PC-9 (cell line): ENCODE measurements around the gene IRAG1. TPM values are rescaled to one million over a fixed set of nuclear protein-coding genes. Genes with fewer than 3 reads are reported as not detected.

Experiments used
- BruUV-seq: library from RNA; stranded (reverse); fragments of 400-500 nt; replicated peaks from 2 replicates; lab custom pipeline; 2021; lab: Mats Ljungman, UMichigan
- CTCF ChIA-PET: fragments of 300-600 bp; sonication (Branson Sonifier 250); formaldehyde crosslinking; loops from one replicate; lab custom pipeline; 2022; ENCODE audit warnings: antibody characterized with exemption; lab: Charles Lee
- POLR2A ChIA-PET: fragments of 300-600 bp; sonication (Branson Sonifier 250); formaldehyde crosslinking; loops from one replicate; lab custom pipeline; 2022; ENCODE audit warnings: antibody characterized with exemption; ENCODE audit not compliant: unreplicated experiment; lab: Charles Lee
- DNase-seq, 2 experiments: peaks; one replicate each; pipeline versions ENCODE4 v3.0.0 to v3.0.0-alpha.2; 2015 to 2022; ENCODE audit warnings: mixed read lengths in 1 of 2
- H2AFZ ChIP-seq: fragments of 200-600 bp; sonication (generic); 2 replicates; pipeline ENCODE4 v1.8.1; 2017; ENCODE audit warnings: antibody characterized with exemption
- H3F3A ChIP-seq: fragments of 200-600 bp; sonication (generic); 2 replicates; pipeline ENCODE4 v1.8.1; 2017; ENCODE audit warnings: antibody characterized with exemption, mild to moderate bottlenecking, low read depth; ENCODE audit not compliant: insufficient read depth
- H3K27ac ChIP-seq: fragments of 200-600 bp; sonication (generic); 2 replicates; pipeline ENCODE4 v1.6.1; 2016; ENCODE audit warnings: mixed run types
- H3K27me3 ChIP-seq: fragments of 200-600 bp; sonication (generic); 2 replicates; pipeline ENCODE4 v1.6.1; 2016; ENCODE audit warnings: low read depth, mixed run types; ENCODE audit not compliant: insufficient read depth
- H3K36me3 ChIP-seq: fragments of 200-600 bp; sonication (generic); 2 replicates; pipeline ENCODE4 v1.6.1; 2016; ENCODE audit warnings: low read depth, mixed run types
- H3K4me1 ChIP-seq: fragments of 200-600 bp; sonication (generic); replicated peaks from 2 replicates; pipeline ENCODE4 v1.6.1; 2016; ENCODE audit warnings: mixed run types; ENCODE audit not compliant: insufficient read depth
- H3K4me2 ChIP-seq: fragments of 200-600 bp; sonication (generic); 2 replicates; pipeline ENCODE4 v1.6.1; 2017; ENCODE audit warnings: mixed run types
- H3K4me3 ChIP-seq: fragments of 200-600 bp; sonication (generic); 2 replicates; pipeline ENCODE4 v1.6.1; 2016; ENCODE audit warnings: mixed run types
- H3K79me2 ChIP-seq: fragments of 200-600 bp; sonication (generic); 2 replicates; pipeline ENCODE4 v1.6.1; 2017; ENCODE audit warnings: low read depth, mixed run types
- H3K9me2 ChIP-seq: fragments of 200-600 bp; sonication (generic); 2 replicates; pipeline ENCODE4 v1.8.1; 2017; ENCODE audit warnings: mild to moderate bottlenecking; ENCODE audit not compliant: insufficient read depth
- H3K9me3 ChIP-seq: fragments of 200-600 bp; sonication (generic); 2 replicates; pipeline ENCODE4 v1.8.1; 2016; ENCODE audit warnings: low read depth; ENCODE audit not compliant: insufficient read depth
- H4K20me1 ChIP-seq: fragments of 200-600 bp; sonication (generic); 2 replicates; pipeline ENCODE4 v1.8.1; 2017; ENCODE audit not compliant: insufficient read depth
- CTCF ChIP-seq: fragments of 200-600 bp; sonication (generic); conservative IDR thresholded peaks from 2 replicates; pipeline ENCODE4 v1.6.1; 2017; ENCODE audit warnings: mixed run types, antibody characterized with exemption, mild to moderate bottlenecking, moderate library complexity
- EZH2 ChIP-seq: fragments of 200-600 bp; sonication (generic); IDR thresholded peaks from 2 replicates; pipeline ENCODE4 v1.8.0; 2017; ENCODE audit warnings: antibody characterized with exemption, low read depth
- intact Hi-C: fragments of 100-400 bp; cut with micrococcal nuclease; formaldehyde crosslinking; loops from one replicate; pipeline ENCODE4 v1.10.0; 2022; ENCODE audit not compliant: unreplicated experiment
- total RNA-seq: library from RNA; stranded (reverse); gene quantifications from 2 replicates; pipeline ENCODE4 v1.2.3, GENCODE V29; 2021

Gene IRAG1
- total RNA-seq, 1 experiment from 2014 or later: 1.3 TPM

GRCh38 chr11:10666556-10667520, 26.7 kb downstream of the IRAG1 start:
- Histone ChIP-seq H3K27me3 (no peaks in the 10 kb centered on the region), H3K36me3 (no peaks in the 10 kb centered on the region), H4K20me1 (no peaks in the 10 kb centered on the region), H3K27ac (peak overlapping the region; percentile 74), H3F3A (peaks cover 7% of the 10 kb centered on the region; the same call in 1 of the 2 replicates), H3K4me3 (no peak overlapping the region), H3K4me2 (peak overlapping the region; percentile 54; the same call in 1 of the 2 replicates), H3K9me2 (no peaks in the 10 kb centered on the region), H3K4me1 (peaks cover 32% of the 10 kb centered on the region), H2AFZ (peak overlapping the region; percentile 64; the same call in 1 of the 2 replicates), H3K9me3 (no peaks in the 10 kb centered on the region), H3K79me2 (no peaks in the 10 kb centered on the region)
- CTCF ChIA-PET: interaction anchor here (0.7 kb wide), 1 partner anchor 38 kb away, joined by 4 read pairs; no protein-coding TSS in a partner anchor
- intact Hi-C loops: loop anchor here (10.0 kb wide), 1 partner anchor 1418 kb away; no protein-coding TSS in a partner anchor
- TSS peak; percentile 24 for BruUV-seq
- peak; percentile 19 to 60 for DNase-seq
- POLR2A ChIA-PET: interaction anchor here (0.5 kb wide), 1 partner anchor 279 kb away, joined by 4 read pairs; no protein-coding TSS in a partner anchor
- TF ChIP-seq CTCF: no peak

GRCh38 chr11:10664496-10664895, 29.1 kb downstream of the IRAG1 start:
- H3K4me2 ChIP-seq: no peak overlapping the region
- peaks cover 15% of the 10 kb centered on the region for H3F3A ChIP-seq
- H2AFZ ChIP-seq: no peak overlapping the region
- no TSS peak for BruUV-seq
- H3K27me3 ChIP-seq: no peaks in the 10 kb centered on the region
- H4K20me1 ChIP-seq: no peaks in the 10 kb centered on the region
- no peak overlapping the region for H3K4me3 ChIP-seq
- DNase-seq: no peak
- CTCF ChIA-PET: no interaction called here
- POLR2A ChIA-PET: no interaction called here
- no peaks in the 10 kb centered on the region for H3K36me3 ChIP-seq
- H3K4me1 ChIP-seq: peaks cover 39% of the 10 kb centered on the region
- H3K27ac ChIP-seq: no peak overlapping the region
- H3K9me2 ChIP-seq: no peaks in the 10 kb centered on the region
- intact Hi-C loops: loop anchor here (10.0 kb wide), 1 partner anchor 1420 kb away; no protein-coding TSS in a partner anchor
- TF ChIP-seq CTCF (no peak), EZH2 (no peak)
- no peaks in the 10 kb centered on the region for H3K79me2 ChIP-seq
- no peaks in the 10 kb centered on the region for H3K9me3 ChIP-seq

GRCh38 chr11:10663990-10664389, 29.6 kb downstream of the IRAG1 start:
- Histone ChIP-seq H3F3A (peaks cover 17% of the 10 kb centered on the region), H3K4me2 (no peak overlapping the region), H3K9me2 (no peaks in the 10 kb centered on the region), H2AFZ (no peak overlapping the region), H3K9me3 (no peaks in the 10 kb centered on the region), H3K4me3 (no peak overlapping the region), H4K20me1 (no peaks in the 10 kb centered on the region), H3K27ac (no peak overlapping the region), H3K36me3 (no peaks in the 10 kb centered on the region), H3K79me2 (no peaks in the 10 kb centered on the region), H3K4me1 (peaks cover 39% of the 10 kb centered on the region), H3K27me3 (no peaks in the 10 kb centered on the region)
- ChIA-PET POLR2A (no interaction called here), CTCF (no interaction called here)
- DNase-seq: no peak
- TF ChIP-seq CTCF (no peak), EZH2 (no peak)
- no TSS peak for BruUV-seq
- intact Hi-C loops: loop anchor here (10.0 kb wide), 1 partner anchor 1421 kb away; no protein-coding TSS in a partner anchor
